GM13977 (cell line): ENCODE results near the gene FOXK1.

Experiments
- DNase-seq: peaks from one replicate; pipeline ENCODE4 v3.0.0; 2012; ENCODE audit warnings: low spot score
- in situ Hi-C: fragments of 300-500 bp; cut with MboI; formaldehyde crosslinking; loops from one replicate; pipeline ENCODE4 v1.12.0; 2022; ENCODE audit warnings: low sequenced_read_pairs, low pct_unique_long_range_greater_than_20kb, mixed read lengths, inconsistent platforms; ENCODE audit not compliant: unreplicated experiment
- TF ChIP-seq, protein P1 (sequence below): IDR thresholded peaks from 2 replicates; pipeline ENCODE4 v1.5.1; 2012; ENCODE audit warnings: mild to moderate bottlenecking, control low read depth; ENCODE audit not compliant: insufficient read depth; ENCODE audit errors: extremely low read depth, missing control alignments

The FOXK1 gene

DNA sequence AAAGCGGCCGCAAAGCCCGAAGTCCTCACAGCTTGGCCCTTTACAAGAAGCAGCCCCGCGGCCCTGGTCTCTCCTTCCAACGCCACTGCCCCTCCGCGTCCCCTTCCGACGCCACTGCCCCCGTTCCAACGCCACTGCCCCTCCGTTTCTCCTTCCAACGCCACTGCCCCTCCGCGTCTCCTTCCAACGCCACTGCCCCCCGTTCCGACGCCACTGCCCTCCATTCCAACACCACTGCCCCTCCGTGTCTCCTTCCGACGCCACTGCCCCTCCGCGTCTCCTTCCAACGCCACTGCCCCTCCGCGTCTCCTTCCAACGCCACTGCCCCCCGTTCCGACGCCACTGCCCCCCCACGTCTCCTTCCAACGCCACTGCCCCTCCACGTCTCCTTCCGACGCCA is 126.5 kb downstream of the FOXK1 start:
- DNase-seq, result no peak
- TF ChIP-seq, protein P1, sequence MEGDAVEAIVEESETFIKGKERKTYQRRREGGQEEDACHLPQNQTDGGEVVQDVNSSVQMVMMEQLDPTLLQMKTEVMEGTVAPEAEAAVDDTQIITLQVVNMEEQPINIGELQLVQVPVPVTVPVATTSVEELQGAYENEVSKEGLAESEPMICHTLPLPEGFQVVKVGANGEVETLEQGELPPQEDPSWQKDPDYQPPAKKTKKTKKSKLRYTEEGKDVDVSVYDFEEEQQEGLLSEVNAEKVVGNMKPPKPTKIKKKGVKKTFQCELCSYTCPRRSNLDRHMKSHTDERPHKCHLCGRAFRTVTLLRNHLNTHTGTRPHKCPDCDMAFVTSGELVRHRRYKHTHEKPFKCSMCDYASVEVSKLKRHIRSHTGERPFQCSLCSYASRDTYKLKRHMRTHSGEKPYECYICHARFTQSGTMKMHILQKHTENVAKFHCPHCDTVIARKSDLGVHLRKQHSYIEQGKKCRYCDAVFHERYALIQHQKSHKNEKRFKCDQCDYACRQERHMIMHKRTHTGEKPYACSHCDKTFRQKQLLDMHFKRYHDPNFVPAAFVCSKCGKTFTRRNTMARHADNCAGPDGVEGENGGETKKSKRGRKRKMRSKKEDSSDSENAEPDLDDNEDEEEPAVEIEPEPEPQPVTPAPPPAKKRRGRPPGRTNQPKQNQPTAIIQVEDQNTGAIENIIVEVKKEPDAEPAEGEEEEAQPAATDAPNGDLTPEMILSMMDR, result no peak
- in situ Hi-C loops, result no loop called here

DNA sequence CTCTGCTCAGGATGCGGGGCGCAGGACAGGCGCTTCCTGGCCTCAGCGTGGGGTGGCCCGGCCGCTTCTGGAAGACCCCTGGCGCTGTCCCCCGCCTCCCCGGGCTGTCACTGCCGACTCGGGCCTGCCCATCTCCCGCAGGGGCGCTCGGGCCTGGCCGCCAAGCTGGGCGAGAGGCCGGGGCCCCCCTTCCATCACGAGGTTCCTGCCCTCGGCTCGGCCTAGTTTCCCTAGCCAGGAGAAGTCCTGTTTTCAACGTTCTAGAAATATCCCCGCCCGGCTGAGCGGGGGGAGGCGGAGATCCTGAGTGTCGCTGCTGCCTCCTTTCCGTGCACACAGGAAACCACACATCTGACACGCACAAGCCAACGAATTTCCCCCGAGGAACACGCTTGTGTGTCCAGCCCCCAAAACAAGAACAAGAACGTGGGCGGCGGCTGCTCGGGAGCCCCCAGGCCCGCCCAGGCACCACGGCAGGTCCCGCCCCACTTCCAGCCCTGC is 127.0 kb downstream of the FOXK1 start:
- peak; percentile 67 for DNase-seq
- TF ChIP-seq, protein P1, result no peak
- in situ Hi-C loops, result no loop called here

DNA sequence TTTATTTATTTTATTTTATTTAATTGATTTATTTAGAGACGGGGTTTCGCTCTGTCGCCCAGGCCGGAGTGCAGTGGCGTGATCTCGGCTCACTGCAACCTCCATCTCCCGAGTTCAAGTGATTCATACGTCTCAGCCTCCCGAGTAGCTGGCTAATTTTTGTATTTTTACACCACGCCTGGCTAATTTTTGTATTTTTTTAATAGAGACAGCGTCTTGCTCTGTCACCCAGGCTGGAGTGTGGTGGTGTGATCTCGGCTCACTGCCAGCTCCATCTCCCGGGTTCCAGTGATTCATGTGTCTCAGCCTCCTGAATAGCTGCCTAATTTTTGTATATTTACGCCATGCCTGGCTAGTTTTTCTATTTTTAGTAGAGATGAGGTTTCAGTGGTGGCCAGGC is 127.6 kb downstream of the FOXK1 start:
- TF ChIP-seq, protein P1, result no peak
- no peak for DNase-seq
- in situ Hi-C loops, result no loop called here

DNA sequence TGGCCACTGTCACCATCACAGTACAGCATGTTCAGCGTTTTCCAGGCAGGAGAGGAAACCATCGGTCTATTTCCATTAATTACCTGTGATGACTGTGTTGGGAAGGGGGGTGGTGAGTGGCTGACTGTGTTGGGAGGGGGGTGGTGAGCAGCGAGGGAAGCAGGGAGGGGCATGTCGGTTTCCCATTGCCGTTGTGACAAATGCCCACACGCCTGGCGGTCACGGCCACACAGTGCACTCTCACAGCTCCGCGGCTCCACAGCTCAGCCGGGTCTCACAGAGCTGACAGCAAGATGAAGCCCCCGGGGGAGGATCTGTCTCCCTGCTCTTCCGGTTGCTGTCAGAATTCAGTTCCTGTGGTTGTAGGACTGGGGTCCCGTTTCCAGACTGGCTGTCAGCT is 132.3 kb downstream of the FOXK1 start:
- in situ Hi-C loops, result no loop called here
- TF ChIP-seq, protein P1, result no peak
- no peak for DNase-seq

DNA sequence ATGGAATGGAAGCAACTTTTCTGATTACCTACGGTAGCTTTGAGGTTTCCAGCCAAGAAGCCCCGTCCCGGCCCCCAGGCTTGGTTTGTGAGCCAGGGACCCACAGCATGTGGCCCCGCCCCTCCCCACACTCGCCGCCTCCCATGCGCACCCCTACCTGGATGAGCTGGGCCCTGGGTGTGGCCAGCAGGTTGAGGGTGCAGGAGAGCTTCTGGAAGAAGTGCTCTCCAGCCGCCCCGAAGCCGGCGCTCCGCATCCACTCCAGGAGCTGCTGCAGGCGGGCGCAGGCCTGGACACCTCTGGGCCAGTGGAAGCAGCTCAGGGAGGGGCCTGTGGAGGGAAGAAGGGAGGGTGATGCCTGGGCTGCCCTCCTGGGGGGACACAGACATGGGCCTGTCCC is 133.0 kb downstream of the FOXK1 start:
- in situ Hi-C loops, result no loop called here
- no peak for DNase-seq
- TF ChIP-seq, protein P1, result no peak

DNA sequence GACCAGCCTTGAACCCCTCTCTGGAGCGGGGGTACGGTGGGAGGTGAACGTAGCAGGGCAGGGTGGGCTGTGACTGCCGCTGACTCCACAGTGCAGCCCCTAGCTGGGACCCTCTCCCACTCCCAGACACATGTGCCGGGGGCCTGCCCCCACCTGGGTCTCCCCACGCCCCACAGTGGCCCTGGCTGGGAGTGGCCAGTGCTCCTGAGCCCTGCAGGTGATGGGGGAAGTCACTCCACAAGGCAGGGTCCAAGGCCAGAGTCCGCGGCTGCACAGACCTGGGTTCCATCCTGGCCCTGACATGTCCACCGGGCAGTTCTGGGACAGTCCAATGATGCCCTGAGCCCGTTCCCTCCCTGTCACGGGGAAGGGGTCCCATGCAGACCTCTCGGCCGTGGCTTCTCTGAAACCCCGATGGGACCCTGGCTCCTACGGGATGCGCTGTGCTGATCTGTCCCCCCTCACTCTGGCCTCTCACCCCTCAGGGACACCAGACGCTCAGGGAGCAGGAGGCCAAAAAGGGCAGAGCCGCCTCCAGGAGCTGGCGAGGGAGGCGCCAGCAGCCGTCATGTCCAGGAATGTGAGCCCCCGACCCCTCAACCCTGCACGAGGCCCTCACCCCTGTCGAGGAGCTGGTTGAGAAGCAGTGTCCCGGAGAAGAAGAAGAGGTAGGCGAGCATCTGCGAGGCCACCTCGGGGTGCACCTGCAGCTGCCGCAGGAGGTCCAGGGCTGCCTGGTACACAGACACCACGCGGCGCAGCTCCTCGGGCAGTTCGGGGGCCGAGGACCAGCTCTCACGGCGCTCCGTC is 133.7 kb downstream of the FOXK1 start:
- TF ChIP-seq, protein P1, result no peak
- in situ Hi-C loops, result no loop called here
- no peak for DNase-seq
